LoVo (cell line): ENCODE results near the gene HSBP1L1.
A peak's percentile ranks its signal among the peaks of the same experiment; 100 is the strongest.

ENCODE experiments used
- DNase-seq: peaks from one replicate; pipeline ENCODE4 v3.0.0-alpha.2; 2016; ENCODE audit warnings: low spot score

Gene HSBP1L1

GRCh38 chr18:79961527-79962291 lies 2.7 kb upstream of the HSBP1L1 start:
- DNase-seq = no peak

- no peak for DNase-seq
Observed at GRCh38 chr18:79962311-79962710, 2.1 kb upstream of the HSBP1L1 start.

GRCh38 chr18:79962835-79963657 lies 1.4 kb upstream of the HSBP1L1 start:
- peak; percentile 13 for DNase-seq

DNA sequence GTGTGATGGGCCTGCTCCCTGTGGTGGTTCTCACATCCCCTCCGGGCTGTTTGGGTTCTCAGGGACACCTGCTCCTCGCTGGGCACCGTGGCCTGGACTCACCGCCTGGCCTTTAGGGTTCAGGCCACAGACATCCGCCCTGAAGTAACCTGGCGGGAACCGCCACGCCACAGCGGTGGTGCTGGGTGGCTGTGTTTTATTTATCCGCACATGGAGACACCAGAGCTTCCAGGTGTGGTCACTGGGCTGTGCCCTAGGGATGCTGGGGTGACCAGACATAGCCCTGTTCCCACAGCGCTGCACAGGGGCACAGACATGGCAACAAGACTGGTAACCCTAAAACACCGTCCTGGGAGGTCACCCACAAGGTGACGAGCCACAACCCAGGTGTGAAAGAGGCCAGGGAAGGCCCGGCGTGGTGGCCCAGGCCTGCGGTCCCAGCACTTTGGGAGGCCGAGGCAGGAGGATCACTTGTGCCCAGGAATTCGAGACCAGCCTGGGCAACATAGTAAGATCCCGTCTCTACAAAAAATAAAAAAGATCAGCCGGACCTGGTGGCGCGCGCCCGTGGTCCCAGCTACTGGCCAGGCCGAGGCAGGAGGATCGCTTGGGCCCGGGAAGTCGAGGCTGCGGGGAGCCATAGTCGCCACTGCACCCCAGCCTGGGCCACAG lies 649 bp upstream of the HSBP1L1 start:
- no peak for DNase-seq

GRCh38 chr18:79965119-79965902 lies 868 bp downstream of the HSBP1L1 start:
- peak; percentile 72 for DNase-seq

GRCh38 chr18:79970419-79971133 lies 6.1 kb downstream of the HSBP1L1 start:
- no peak for DNase-seq

GRCh38 chr18:79971211-79971952 lies 6.9 kb downstream of the HSBP1L1 start:
- DNase-seq = no peak

DNA sequence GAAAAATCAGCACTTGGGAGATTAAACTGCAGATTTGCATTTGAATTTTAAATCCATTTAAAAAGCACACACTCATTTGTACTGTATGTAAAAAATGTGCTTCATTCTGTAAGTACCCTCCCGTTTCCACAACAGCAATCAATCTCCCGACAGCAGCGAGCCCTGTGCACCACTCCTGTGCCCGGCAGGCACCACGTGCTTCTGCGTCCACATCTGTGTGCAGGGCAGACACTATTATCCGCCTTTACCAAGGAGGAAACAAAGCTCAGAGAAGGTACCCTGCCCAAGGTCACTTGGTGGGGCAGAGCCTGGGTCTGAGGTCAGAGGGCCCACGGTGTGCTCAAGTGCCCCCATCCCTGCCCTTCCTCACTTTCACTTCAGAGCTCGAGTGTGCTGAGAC lies 7.5 kb downstream of the HSBP1L1 start:
- no peak for DNase-seq

GRCh38 chr18:79972720-79973119 lies 8.3 kb downstream of the HSBP1L1 start:
- no peak for DNase-seq

- DNase-seq = no peak
Observed at GRCh38 chr18:79973517-79973916, 9.1 kb downstream of the HSBP1L1 start.

DNA sequence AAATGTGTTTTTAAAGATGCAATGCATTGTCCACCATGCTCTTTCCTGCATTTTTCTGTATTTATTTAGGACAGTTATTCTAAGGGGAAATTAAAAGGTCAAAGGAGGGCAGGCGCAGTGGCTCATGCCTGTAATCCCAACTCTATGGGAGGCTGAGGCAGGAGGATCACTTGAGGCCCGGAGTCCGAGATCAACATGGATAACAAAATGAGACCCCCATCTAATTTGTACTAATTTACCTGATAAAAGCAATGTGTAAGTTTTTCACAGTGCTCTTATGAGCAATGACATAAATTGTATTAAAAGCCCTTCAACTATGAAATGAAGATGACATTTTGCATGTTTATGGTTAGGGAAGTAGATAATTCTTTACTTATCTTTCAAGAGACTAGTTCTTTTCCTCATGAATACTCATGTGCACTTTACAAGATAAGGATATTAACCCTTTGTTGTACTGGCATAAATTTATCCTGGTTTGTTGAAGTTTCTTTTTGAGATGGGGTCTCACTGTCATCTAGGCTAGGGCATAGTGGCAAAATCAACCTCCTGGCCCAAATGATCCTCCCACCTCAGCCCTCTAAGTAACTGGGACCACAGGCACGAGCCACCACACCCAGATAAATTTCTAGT lies 9.7 kb downstream of the HSBP1L1 start:
- no peak for DNase-seq

- DNase-seq = no peak
Observed at GRCh38 chr18:79975043-79975442, 10.6 kb downstream of the HSBP1L1 start.

GRCh38 chr18:79975985-79976680 lies 11.7 kb downstream of the HSBP1L1 start:
- DNase-seq = no peak

DNA sequence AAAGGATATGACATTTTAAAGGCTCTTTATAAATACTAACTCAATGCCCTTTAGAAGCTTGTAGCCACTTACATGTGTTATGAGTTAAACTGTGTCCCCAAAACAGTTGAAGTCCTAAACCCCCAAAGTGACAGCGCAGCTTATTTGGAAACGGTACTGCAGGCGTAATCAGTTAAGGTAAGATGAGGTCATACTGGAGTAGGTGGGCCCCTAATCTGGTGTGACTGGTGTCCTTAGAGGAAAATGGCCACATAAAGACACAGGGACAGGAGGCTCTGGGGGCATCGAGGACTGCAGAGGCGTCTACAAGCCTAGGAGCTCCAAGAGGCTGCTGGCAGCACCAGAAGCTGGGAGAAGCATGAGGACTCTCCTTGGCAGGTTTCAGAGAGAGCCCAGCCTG lies 15.4 kb downstream of the HSBP1L1 start:
- DNase-seq = no peak

- DNase-seq = no peak
Observed at GRCh38 chr18:79980585-79980984, 16.1 kb downstream of the HSBP1L1 start.

GRCh38 chr18:79982736-79983135 lies 18.3 kb downstream of the HSBP1L1 start:
- DNase-seq = no peak

DNA sequence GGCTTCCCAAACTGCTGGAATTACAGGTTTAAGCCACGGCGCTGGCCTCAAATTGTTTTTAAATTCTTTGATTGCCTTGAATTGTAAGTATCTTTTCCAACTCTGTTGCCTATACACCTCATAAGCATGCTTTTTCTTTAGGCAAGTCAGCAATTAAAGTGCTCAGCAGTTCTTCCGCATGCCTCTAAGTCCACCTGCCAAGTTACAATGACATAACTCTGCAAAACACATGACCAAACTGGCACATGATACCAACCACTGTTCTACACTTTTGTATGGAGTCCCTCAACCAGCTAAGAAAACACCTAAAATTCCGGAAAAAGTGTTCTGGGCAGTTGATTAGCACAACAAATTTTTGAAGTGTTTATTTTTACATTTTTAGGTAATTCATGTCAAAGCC lies 18.8 kb downstream of the HSBP1L1 start:
- no peak for DNase-seq

GRCh38 chr18:79983793-79984192 lies 19.4 kb downstream of the HSBP1L1 start:
- DNase-seq = no peak

GRCh38 chr18:79985172-79985571 lies 20.7 kb downstream of the HSBP1L1 start:
- no peak for DNase-seq

DNA sequence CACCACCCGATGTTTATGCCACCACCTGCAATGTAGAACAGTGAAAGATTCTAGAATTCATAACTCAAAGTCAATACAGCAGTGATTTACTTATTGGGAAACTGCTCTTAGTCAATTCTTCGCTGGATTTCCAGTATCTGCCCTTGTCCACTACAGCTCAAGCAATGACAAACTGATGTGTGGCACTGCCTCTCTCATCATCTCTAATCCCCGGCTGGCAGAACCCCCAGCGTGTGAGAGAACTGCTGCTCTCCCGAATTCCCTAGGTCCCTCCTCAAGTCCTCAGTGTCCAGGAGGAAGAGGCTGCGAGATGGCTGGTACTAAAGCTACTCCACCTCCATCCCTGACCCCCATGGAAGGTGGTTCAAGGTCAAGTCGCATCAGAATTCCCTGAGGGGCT lies 22.3 kb downstream of the HSBP1L1 start:
- no peak for DNase-seq
